Esophagus muscularis mucosa (tissue), 4 donors: ENCODE data around the gene TBX2. TPM values are rescaled to one million over a fixed set of nuclear protein-coding genes. Genes with fewer than 3 reads are reported as not detected.
A peak's percentile ranks its signal among the peaks of the same experiment; 100 is the strongest.

Experiments used
- DNase-seq: peaks from one replicate; pipeline ENCODE4 v3.0.0-alpha.2; 2017; ENCODE audit errors: extremely low spot score
- H3K27ac ChIP-seq, 4 donors: fragments of 200-600 bp; sonication (generic); replicated peaks in 1 of 4; 1 replicate in 3 of 4; 2 replicates in 1 of 4; pipeline ENCODE4 v1.5.1; 2016 to 2019; ENCODE audit warnings: mild to moderate bottlenecking in 1 of 4
- H3K27me3 ChIP-seq, 4 donors: fragments of 200-600 bp; sonication (generic); one replicate each; pipeline versions ENCODE4 v1.5.1 to v1.6.0; 2016 to 2019
- H3K36me3 ChIP-seq, 4 donors: fragments of 200-600 bp; sonication (generic); one replicate each; pipeline ENCODE4 v1.5.1; 2016 to 2019
- H3K4me1 ChIP-seq, 4 donors: fragments of 200-600 bp; sonication (generic); one replicate each; pipeline ENCODE4 v1.5.1; 2016 to 2019
- H3K4me3 ChIP-seq, 4 donors: fragments of 200-600 bp; sonication (generic); 1 replicate in 2 of 4; 2 replicates in 2 of 4; pipeline ENCODE4 v1.5.1; 2016 to 2019; ENCODE audit warnings: mild to moderate bottlenecking in 4 of 4, moderate library complexity in 1 of 4
- H3K9me3 ChIP-seq, 4 donors: fragments of 200-600 bp; sonication (generic); 1 replicate in 3 of 4; 2 replicates in 1 of 4; pipeline ENCODE4 v1.5.1; 2016 to 2019
- EP300 ChIP-seq: sonication (generic); formaldehyde crosslinking; IDR thresholded peaks from one replicate; pipeline ENCODE4 v1.6.1; 2017; ENCODE audit warnings: antibody characterized with exemption
- POLR2A ChIP-seq: fragments of 450-650 bp; IDR thresholded peaks from one replicate; pipeline ENCODE4 v1.6.1; 2017; ENCODE audit warnings: antibody characterized with exemption, moderate library complexity, mild to moderate bottlenecking, low read depth
- POLR2AphosphoS5 ChIP-seq, 2 donors: sonication (generic); formaldehyde crosslinking; IDR thresholded peaks; one replicate each; pipeline ENCODE4 v1.6.1; 2017; ENCODE audit warnings: antibody characterized with exemption in 2 of 2
- WGBS: methylation state at CpG from one replicate; pipeline ENCODE4 v1.1.5; 2018; 5-methylcytosine and 5-hydroxymethylcytosine counted together
- intact Hi-C: fragments of 100-400 bp; cut with DNase I; formaldehyde crosslinking; loops from one replicate; pipeline ENCODE4 v1.15.1; 2023
- total RNA-seq, 4 donors: library from RNA; depleted of rRNA; stranded (reverse); fragments of >200 nt; gene quantifications; one replicate each; pipeline versions ENCODE4 v1.1.0 to v1.2.1, GENCODE V29; 2016
- TF ChIP-seq, protein P1 (sequence below), 3 experiments: fragments of 200-600 bp in 2 of 3; fragments of 450-650 bp in 1 of 3; sonication (generic) in 2 of 3; IDR thresholded peaks; one replicate each; pipeline ENCODE4 v1.5.1; 2017 to 2019; ENCODE audit warnings: antibody characterized with exemption in 3 of 3, mild to moderate bottlenecking in 2 of 3, moderate library complexity in 1 of 3

Gene TBX2
- total RNA-seq, 4 donors from 2014 or later = 17.9 to 42.6 (median 31.3) TPM

DNA sequence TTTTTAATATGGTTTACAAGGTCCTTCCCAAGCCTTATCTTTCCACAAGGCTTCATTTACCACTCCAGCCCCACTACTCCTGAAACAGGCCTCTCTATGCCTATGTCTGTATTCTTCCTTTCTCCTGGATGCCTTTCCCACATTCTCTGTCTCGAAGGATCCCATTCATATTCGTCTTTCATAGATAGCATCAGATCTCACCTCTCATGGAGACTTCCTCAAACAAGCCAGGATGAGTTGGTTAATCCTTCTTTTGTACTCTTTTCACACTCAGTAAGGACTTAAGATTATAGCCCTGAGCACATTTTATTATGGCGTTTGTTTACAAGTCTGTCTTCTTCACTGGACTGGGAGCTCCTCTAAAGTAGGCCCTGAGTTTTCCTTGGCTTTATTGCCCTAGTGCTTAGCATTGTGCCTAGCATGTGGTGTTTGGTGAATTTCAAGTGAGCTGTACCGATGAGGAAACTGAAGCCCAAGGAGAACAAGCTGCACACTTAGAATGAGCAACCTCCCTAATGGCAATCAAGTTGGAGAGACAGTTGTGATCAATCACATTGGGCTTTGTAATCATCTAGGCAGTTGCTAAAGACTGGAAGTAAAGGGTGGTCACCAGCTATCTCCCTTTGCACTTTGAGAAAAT is 42.6 kb downstream of the TBX2 start:
- Histone ChIP-seq H3K27me3 (peaks cover 0 to 41% (median 0%) of the 10 kb centered on the region in 4 donors), H3K9me3 (peaks cover 0 to 10% (median 3%) of the 10 kb centered on the region in 4 donors), H3K4me1 (no peaks in the 10 kb centered on the region), H3K36me3 (no peaks in the 10 kb centered on the region), H3K27ac (no peak overlapping the region), H3K4me3 (no peak overlapping the region)
- intact Hi-C loops = no loop called here
- 69% methylated on average over 4 of the region's 4 CpGs for WGBS
- TF ChIP-seq POLR2A = no peak
- peak; percentile 47 for DNase-seq

DNA sequence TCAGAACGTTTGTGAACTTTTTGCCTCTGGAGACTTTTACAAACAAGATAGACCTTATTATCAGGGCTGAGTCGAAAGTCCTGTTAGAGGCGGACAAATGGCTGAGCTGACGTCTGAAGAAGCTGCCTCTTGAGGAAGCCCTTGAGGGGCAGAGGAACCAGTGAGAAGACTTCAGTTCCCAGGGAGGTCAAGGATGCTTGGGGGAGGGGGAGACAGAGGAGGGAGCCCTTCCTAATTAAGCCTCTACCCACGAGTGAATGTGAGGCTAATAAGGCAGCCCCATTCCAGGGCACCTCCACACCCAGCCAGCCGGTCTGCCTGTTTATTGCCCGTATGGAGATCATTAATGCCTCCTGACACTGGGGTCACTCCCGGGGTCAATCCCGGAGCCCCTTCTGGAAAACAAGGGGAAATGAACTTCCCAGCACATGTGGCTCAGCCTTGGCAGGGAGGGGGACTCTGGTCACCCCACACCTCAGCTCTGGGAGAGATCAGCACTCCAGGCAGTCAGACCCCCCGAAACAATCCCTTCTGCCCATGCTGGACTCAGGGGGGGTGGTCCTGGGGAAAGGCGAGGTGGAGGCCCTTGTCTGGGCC is 43.3 kb downstream of the TBX2 start:
- H3K27me3 ChIP-seq = peaks cover 0 to 41% (median 0%) of the 10 kb centered on the region in 4 donors
- peak; percentile 77 for DNase-seq
- H3K9me3 ChIP-seq = peaks cover 0 to 4% (median 0%) of the 10 kb centered on the region in 4 donors
- H3K27ac ChIP-seq = no peak overlapping the region
- no peaks in the 10 kb centered on the region for H3K4me1 ChIP-seq
- no peak overlapping the region for H3K4me3 ChIP-seq
- intact Hi-C loops = no loop called here
- 70% methylated on average over 9 of the region's 11 CpGs for whole genome bisulfite sequencing
- no peaks in the 10 kb centered on the region for H3K36me3 ChIP-seq
- TF ChIP-seq POLR2AphosphoS5 (IDR thresholded peaks at IDR 0.05) (no peak), POLR2A (no peak), EP300 (no peak)
- TF ChIP-seq, protein P1, sequence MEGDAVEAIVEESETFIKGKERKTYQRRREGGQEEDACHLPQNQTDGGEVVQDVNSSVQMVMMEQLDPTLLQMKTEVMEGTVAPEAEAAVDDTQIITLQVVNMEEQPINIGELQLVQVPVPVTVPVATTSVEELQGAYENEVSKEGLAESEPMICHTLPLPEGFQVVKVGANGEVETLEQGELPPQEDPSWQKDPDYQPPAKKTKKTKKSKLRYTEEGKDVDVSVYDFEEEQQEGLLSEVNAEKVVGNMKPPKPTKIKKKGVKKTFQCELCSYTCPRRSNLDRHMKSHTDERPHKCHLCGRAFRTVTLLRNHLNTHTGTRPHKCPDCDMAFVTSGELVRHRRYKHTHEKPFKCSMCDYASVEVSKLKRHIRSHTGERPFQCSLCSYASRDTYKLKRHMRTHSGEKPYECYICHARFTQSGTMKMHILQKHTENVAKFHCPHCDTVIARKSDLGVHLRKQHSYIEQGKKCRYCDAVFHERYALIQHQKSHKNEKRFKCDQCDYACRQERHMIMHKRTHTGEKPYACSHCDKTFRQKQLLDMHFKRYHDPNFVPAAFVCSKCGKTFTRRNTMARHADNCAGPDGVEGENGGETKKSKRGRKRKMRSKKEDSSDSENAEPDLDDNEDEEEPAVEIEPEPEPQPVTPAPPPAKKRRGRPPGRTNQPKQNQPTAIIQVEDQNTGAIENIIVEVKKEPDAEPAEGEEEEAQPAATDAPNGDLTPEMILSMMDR (IDR thresholded peaks at IDR 0.05) = no peak

DNA sequence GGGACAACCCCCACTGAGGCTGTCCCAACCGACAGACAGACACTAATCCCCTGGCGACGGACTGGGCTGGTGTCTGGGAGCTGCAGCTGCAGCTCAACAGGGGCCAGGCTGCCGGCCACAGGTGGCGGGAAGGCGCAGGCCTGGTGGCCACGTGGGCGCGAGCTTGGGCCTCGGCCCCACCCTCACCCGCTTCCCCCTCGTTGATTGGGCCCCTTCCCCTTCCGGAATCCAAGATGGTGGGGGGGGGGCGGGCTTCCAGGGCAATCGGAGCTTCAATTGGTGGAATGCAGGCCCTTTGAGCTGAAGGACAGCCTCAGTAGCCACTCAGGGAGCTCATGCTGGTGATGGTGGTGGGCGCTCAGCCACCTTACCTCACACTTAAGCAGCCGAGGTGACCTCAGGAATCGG is 43.8 kb downstream of the TBX2 start:
- TF ChIP-seq POLR2A (no peak), EP300 (no peak), POLR2AphosphoS5 (IDR thresholded peaks at IDR 0.05) (no peak)
- TF ChIP-seq, protein P1 (IDR thresholded peaks at IDR 0.05) = no peak
- no peaks in the 10 kb centered on the region for H3K36me3 ChIP-seq
- H3K4me1 ChIP-seq = no peaks in the 10 kb centered on the region
- 88% methylated on average over 7 of the region's 18 CpGs for WGBS
- intact Hi-C loops = no loop called here
- peaks cover 0 to 45% (median 0%) of the 10 kb centered on the region in 4 donors for H3K27me3 ChIP-seq
- no peaks in the 10 kb centered on the region for H3K9me3 ChIP-seq
- DNase-seq = peak; percentile 83
- no peak overlapping the region for H3K27ac ChIP-seq
- no peak overlapping the region for H3K4me3 ChIP-seq

DNA sequence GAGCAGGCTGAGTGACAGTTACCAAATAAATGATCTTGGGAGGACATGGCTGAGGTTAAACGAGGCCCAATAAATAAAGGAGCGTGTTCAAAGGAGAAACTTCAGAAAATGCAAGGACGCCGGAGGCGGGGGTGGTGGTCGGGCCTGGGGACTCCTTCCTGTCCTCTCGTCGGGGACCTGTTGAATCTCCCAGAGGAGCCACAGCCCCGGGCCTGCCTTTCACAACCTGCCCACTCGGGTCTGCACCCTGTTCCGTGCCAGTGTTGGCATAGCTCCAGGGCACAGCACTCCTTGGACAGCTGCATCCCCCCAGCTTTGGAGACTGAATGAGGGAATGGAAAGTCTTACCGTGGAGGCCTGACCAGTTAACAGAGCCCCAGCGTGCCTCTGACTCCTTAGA is 44.4 kb downstream of the TBX2 start:
- Histone ChIP-seq H3K36me3 (no peaks in the 10 kb centered on the region), H3K27me3 (peaks cover 0 to 45% (median 0%) of the 10 kb centered on the region in 4 donors), H3K4me3 (no peak overlapping the region), H3K27ac (no peak overlapping the region), H3K4me1 (no peaks in the 10 kb centered on the region), H3K9me3 (no peaks in the 10 kb centered on the region)
- TF ChIP-seq, protein P1 (IDR thresholded peaks at IDR 0.05) = no peak
- TF ChIP-seq EP300 = no peak
- DNase-seq = peak; percentile 70
- intact Hi-C loops = no loop called here
- 88% methylated on average over 13 of the region's 13 CpGs for WGBS

DNA sequence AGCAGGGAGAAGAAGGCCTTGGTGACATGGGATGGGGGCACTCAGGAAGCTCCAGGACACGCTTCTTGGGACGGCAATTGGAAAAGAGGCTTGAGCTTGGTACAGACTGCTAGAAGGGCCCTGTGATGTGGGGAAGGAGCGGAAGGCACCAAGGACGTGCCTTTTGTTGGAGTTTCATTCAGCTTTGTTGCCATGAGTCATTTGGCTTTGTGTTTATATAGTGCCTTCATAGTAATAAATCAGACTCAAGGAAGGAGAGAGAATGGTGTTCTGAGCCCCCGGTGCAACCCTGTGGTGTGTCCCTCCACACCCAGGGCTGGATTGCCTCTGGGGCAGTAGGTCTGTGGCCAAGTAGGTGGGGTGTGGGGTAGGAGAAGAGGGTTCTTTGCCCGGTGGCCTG is 45.2 kb downstream of the TBX2 start:
- Histone ChIP-seq H3K27ac (no peak overlapping the region), H3K36me3 (no peaks in the 10 kb centered on the region), H3K9me3 (no peaks in the 10 kb centered on the region), H3K4me3 (no peak overlapping the region), H3K4me1 (no peaks in the 10 kb centered on the region), H3K27me3 (peaks cover 0 to 41% (median 0%) of the 10 kb centered on the region in 4 donors)
- TF ChIP-seq POLR2A = no peak
- TF ChIP-seq, protein P1 (IDR thresholded peaks at IDR 0.05) = no peak
- no peak for TF ChIP-seq POLR2AphosphoS5 (IDR thresholded peaks at IDR 0.05)
- TF ChIP-seq EP300 = no peak
- intact Hi-C loops = no loop called here
- 72% methylated on average over 6 of the region's 6 CpGs for whole genome bisulfite sequencing
- peak; percentile 75 for DNase-seq
